Trophoblast cell (in vitro differentiated cells and primary cell): ENCODE data around the gene TYW1B.
"Not testable (repeated sequence)": the region's sequence is repeated elsewhere in the genome, so short reads cannot be mapped to it uniquely, and the experiment has no call there.

Experiments
- DNase-seq, 2 donors: peaks; one replicate each; pipeline ENCODE4 v3.0.0-alpha.2; 2016
- H2AFZ ChIP-seq: 2 replicates; pipeline ENCODE4 v1.6.1; 2013; ENCODE audit warnings: low read length, moderate library complexity, mild to moderate bottlenecking; ENCODE audit not compliant: insufficient read depth, poor library complexity
- H2AK5ac ChIP-seq: 2 replicates; pipeline ENCODE4 v1.6.1; 2013; ENCODE audit warnings: mild to moderate bottlenecking, low read length
- H2BK120ac ChIP-seq: 2 replicates; pipeline ENCODE4 v1.6.1; 2013; ENCODE audit warnings: low read length, mild to moderate bottlenecking, moderate library complexity; ENCODE audit not compliant: insufficient read depth, poor library complexity
- H2BK12ac ChIP-seq: 2 replicates; pipeline ENCODE4 v1.6.1; 2013; ENCODE audit warnings: mild to moderate bottlenecking, low read length, moderate library complexity
- H2BK5ac ChIP-seq: 2 replicates; pipeline ENCODE4 v1.6.1; 2013; ENCODE audit warnings: low read length, low read depth, moderate library complexity, mild to moderate bottlenecking; ENCODE audit not compliant: poor library complexity
- H3K14ac ChIP-seq: 2 replicates; pipeline ENCODE4 v1.6.1; 2013; ENCODE audit warnings: mild to moderate bottlenecking, low read length
- H3K18ac ChIP-seq: 2 replicates; pipeline ENCODE4 v1.6.1; 2013; ENCODE audit warnings: mild to moderate bottlenecking, low read length
- H3K23ac ChIP-seq: 2 replicates; pipeline ENCODE4 v1.6.1; 2013; ENCODE audit warnings: low read length
- H3K27ac ChIP-seq: 2 replicates; pipeline ENCODE4 v1.5.1; 2013; ENCODE audit warnings: low read depth, mild to moderate bottlenecking, inconsistent platforms, low read length, moderate library complexity
- H3K27me3 ChIP-seq: 2 replicates; pipeline ENCODE4 v1.6.1; 2013; ENCODE audit warnings: inconsistent platforms, mild to moderate bottlenecking, low read length, moderate library complexity; ENCODE audit not compliant: insufficient read depth
- H3K36me3 ChIP-seq, 2 experiments: 1 replicate in 1 of 2; 2 replicates in 1 of 2; pipeline ENCODE4 v1.6.1; 2013; ENCODE audit warnings: low read length in 2 of 2, mild to moderate bottlenecking in 2 of 2, moderate library complexity in 1 of 2; ENCODE audit not compliant: insufficient read depth in 2 of 2, control insufficient read depth in 1 of 2
- H3K4ac ChIP-seq: 2 replicates; pipeline ENCODE4 v1.6.1; 2013; ENCODE audit warnings: low read depth, mild to moderate bottlenecking, low read length, moderate library complexity
- H3K4me1 ChIP-seq, 2 experiments: 1 replicate in 1 of 2; 2 replicates in 1 of 2; pipeline ENCODE4 v1.6.1; 2013; ENCODE audit warnings: low read length in 2 of 2, mild to moderate bottlenecking in 2 of 2, moderate library complexity in 1 of 2; ENCODE audit not compliant: insufficient read depth in 2 of 2, control insufficient read depth in 1 of 2
- H3K4me2 ChIP-seq: 2 replicates; pipeline ENCODE4 v1.6.1; 2013; ENCODE audit warnings: inconsistent platforms, mild to moderate bottlenecking, low read length, moderate library complexity
- H3K4me3 ChIP-seq: 2 replicates; pipeline ENCODE4 v1.5.1; 2013; ENCODE audit warnings: mild to moderate bottlenecking, low read depth, low read length, inconsistent platforms
- H3K79me1 ChIP-seq: one replicate; pipeline ENCODE4 v1.6.1; 2013; ENCODE audit warnings: low read length
- H3K79me2 ChIP-seq: 2 replicates; pipeline ENCODE4 v1.6.1; 2013; ENCODE audit warnings: low read length, mild to moderate bottlenecking; ENCODE audit not compliant: control insufficient read depth, insufficient read depth, poor library complexity
- H3K9ac ChIP-seq: 2 replicates; pipeline ENCODE4 v1.6.1; 2013; ENCODE audit warnings: mild to moderate bottlenecking, low read length
- H3K9me3 ChIP-seq: 2 replicates; pipeline ENCODE4 v1.6.1; 2013; ENCODE audit warnings: low read depth, mild to moderate bottlenecking, control low read depth, inconsistent platforms, low read length; ENCODE audit not compliant: insufficient read depth
- H4K12ac ChIP-seq: 2 replicates; pipeline ENCODE4 v1.6.1; 2013; ENCODE audit warnings: low read depth, mild to moderate bottlenecking, low read length, moderate library complexity
- H4K8ac ChIP-seq: 2 replicates; pipeline ENCODE4 v1.6.1; 2013; ENCODE audit warnings: low read depth, mild to moderate bottlenecking, low read length, moderate library complexity
- H4K91ac ChIP-seq: one replicate; pipeline ENCODE4 v1.6.1; 2013; ENCODE audit warnings: low read depth, mild to moderate bottlenecking, low read length, moderate library complexity
- WGBS: extraction: QIAGEN DNeasy Blood & Tissue Kit; methylation state at CpG from one replicate; pipeline ENCODE4 v1.1.7; 2013; ENCODE audit warnings: missing lambda C conversion rate; ENCODE audit not compliant: insufficient read length, insufficient coverage; ENCODE audit errors: extremely low coverage; 5-methylcytosine and 5-hydroxymethylcytosine counted together

The TYW1B gene

DNA sequence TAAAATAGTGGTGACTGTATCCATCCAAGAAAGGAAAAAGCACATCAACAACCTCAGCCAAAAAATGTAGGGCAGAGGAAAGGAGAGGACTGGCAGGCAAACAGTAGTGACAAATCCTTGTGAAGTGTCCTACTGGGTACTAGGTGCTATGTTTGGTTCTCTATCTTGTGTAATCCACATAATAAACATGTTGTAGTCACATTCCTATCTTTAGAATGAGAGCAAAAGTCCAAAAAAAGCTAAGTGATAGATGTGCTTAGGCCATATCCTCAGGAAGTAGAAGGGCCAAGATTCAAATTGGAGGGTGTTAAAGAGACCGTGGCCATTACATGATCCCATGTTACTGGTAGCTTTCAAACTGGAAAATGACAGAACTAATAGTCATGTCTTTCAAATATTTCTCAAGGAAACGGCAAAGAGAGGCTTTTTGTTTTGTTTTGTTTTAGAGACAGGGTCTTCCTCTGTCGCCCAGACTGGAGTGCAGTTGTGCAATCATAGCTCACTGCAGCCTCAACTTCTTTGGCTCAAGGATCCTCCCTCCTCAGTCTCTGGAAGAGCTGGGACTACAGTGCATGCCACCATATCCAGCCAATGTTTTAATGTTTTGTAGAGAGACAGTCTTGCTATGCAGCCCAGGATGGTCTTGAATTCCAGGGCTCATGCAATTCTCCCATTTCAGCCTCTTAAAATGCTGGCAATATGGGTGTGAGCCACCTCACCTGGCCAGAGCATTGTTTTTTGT is 244.2 kb downstream of the TYW1B start:
- not testable (repeated sequence) for H3K9ac ChIP-seq, H3K23ac ChIP-seq, H2BK120ac ChIP-seq, DNase-seq, H3K9me3 ChIP-seq, H4K91ac ChIP-seq, H4K8ac ChIP-seq, H3K79me2 ChIP-seq, H3K27me3 ChIP-seq, H3K4me2 ChIP-seq, H2BK12ac ChIP-seq, H3K4me3 ChIP-seq, H2BK5ac ChIP-seq, H2AK5ac ChIP-seq, H3K79me1 ChIP-seq, H3K36me3 ChIP-seq, H3K14ac ChIP-seq, H3K18ac ChIP-seq, H3K27ac ChIP-seq, H2AFZ ChIP-seq, H3K4ac ChIP-seq, H3K4me1 ChIP-seq, H4K12ac ChIP-seq
- WGBS = no CpG with 5 or more reads among the region's 3 CpGs

DNA sequence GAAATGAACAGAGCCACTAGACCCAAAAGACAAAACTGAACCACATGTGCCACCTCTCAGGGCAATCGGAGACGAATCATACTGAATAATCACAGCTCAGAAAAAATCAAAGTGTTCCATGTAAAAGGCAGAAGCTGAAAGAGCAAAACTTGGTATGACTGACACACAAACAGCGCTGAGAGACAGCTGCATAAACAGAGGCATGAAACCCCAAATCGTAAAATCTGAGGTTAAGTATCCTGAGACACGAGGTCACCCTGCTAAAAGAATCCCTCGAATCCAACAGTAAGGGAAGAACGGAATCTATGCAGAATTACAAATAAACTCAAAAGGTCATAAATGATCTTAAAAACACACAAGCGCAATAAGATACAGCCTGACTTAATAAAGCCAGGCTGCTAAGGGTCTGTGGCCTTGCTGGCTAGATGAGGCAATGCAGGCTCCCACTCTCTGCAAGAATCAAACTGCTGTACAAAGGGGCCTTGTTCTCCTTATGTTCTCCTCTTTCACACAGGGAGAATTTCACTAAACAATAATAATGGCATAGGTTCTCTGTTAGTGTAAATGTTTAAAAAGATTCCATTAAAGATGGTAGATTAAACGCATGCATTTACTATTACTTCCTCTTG is 247.7 kb downstream of the TYW1B start:
- H3K9ac ChIP-seq, DNase-seq: not testable (repeated sequence)
- no CpG with 5 or more reads among the region's 9 CpGs for WGBS

DNA sequence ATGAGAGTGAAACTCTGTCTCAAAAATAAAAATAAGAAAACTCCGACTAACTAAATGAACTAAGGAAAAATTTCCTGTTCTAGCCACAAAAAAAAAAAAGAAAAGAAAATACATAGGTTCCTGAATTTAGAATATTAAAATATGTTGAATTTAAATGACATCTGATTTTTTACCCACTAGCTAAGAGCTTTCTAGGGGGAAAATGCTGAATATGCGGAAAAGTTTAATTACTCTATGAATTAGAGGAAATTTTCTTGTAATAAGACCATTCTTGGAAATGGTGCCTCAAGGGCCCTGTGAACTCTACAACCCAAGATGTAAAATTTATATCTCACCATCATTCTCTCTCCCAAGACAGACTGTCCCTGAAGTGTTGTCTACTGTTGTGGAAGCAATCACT is 250.9 kb downstream of the TYW1B start:
- Histone ChIP-seq H3K27ac (no peak overlapping the region), H3K4me2 (no peak overlapping the region)
- WGBS = no CpG with 5 or more reads among the region's 2 CpGs

More for the DNA sequence above, 247.7 kb downstream of the TYW1B start:
- H3K9me3 ChIP-seq, H3K4ac ChIP-seq, H3K27ac ChIP-seq, H3K4me1 ChIP-seq, H3K79me2 ChIP-seq, H4K8ac ChIP-seq, H4K91ac ChIP-seq, H2AFZ ChIP-seq, H3K4me3 ChIP-seq, H3K23ac ChIP-seq, H3K14ac ChIP-seq, H3K4me2 ChIP-seq, H3K27me3 ChIP-seq, H2AK5ac ChIP-seq, H2BK5ac ChIP-seq, H2BK120ac ChIP-seq, H3K18ac ChIP-seq, H3K79me1 ChIP-seq, H4K12ac ChIP-seq, H3K36me3 ChIP-seq, H2BK12ac ChIP-seq: not testable (repeated sequence)

DNA sequence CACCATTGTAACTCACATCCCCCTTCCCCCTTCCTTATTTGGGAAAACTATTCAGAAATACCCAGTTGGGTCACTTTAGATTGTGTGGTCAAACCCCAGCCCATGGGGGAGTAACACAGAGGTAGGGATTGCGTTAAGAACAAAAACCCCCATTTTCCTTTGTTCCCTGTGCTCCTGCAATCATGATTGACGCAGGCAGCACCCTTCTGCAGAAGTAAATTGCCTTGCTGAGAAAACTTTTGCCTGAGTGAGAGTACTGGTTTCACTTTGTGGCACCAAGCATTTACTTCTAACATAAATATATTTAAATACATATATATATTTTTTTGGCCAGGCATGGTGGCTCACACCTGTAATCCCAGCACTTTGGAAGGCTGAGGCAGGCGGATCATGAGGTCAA is 266.0 kb downstream of the TYW1B start:
- H3K36me3 ChIP-seq, DNase-seq, H3K79me1 ChIP-seq, H3K27ac ChIP-seq, H3K9ac ChIP-seq, H3K9me3 ChIP-seq, H3K27me3 ChIP-seq, H2AK5ac ChIP-seq, H3K4me1 ChIP-seq, H2AFZ ChIP-seq, H3K18ac ChIP-seq, H4K8ac ChIP-seq, H3K14ac ChIP-seq, H3K4ac ChIP-seq, H2BK12ac ChIP-seq, H2BK120ac ChIP-seq, H2BK5ac ChIP-seq, H4K91ac ChIP-seq, H3K23ac ChIP-seq, H3K4me2 ChIP-seq, H3K79me2 ChIP-seq, H3K4me3 ChIP-seq, H4K12ac ChIP-seq: not testable (repeated sequence)
- WGBS = no CpG with 5 or more reads among the region's 3 CpGs

More for the DNA sequence above, 250.9 kb downstream of the TYW1B start:
- Histone ChIP-seq H3K36me3 (no peaks in the 10 kb centered on the region), H3K79me1 (no peaks in the 10 kb centered on the region), H4K91ac (no peak overlapping the region), H3K18ac (no peak overlapping the region), H2AFZ (no peak overlapping the region), H2AK5ac (no peak overlapping the region), H2BK120ac (no peak overlapping the region), H3K79me2 (no peaks in the 10 kb centered on the region), H3K4ac (no peak overlapping the region), H3K14ac (no peak overlapping the region), H2BK12ac (no peak overlapping the region), H4K8ac (no peak overlapping the region), H3K4me3 (no peak overlapping the region), H3K9ac (no peak overlapping the region), H3K27me3 (no peaks in the 10 kb centered on the region), H3K4me1 (no peaks in the 10 kb centered on the region), H3K9me3 (no peaks in the 10 kb centered on the region), H3K23ac (no peak overlapping the region), H4K12ac (no peak overlapping the region), H2BK5ac (no peak overlapping the region)
- DNase-seq = no peak
